Colonic mucosa (tissue), 4 donors: ENCODE results near the gene TLR4. TPM values are rescaled to one million over a fixed set of nuclear protein-coding genes. Genes with fewer than 3 reads are reported as not detected.

Experiments
- DNase-seq: peaks from one replicate; pipeline ENCODE4 v3.0.0-alpha.2; 2020
- H3K27ac ChIP-seq: fragments of 200-600 bp; one replicate; pipeline ENCODE4 v1.8.0; 2021
- H3K27me3 ChIP-seq: fragments of 200-600 bp; one replicate; pipeline ENCODE4 v1.8.0; 2021
- H3K36me3 ChIP-seq: fragments of 200-600 bp; one replicate; pipeline ENCODE4 v1.8.0; 2021
- H3K4me1 ChIP-seq: fragments of 200-600 bp; one replicate; pipeline ENCODE4 v1.8.0; 2021; ENCODE audit warnings: mild to moderate bottlenecking
- H3K4me3 ChIP-seq: fragments of 200-600 bp; one replicate; pipeline ENCODE4 v1.8.0; 2021
- H3K9ac ChIP-seq, 2 donors: one replicate each; pipeline ENCODE4 v1.7.0; 2013; ENCODE audit warnings: control low read depth in 2 of 2, low read depth in 2 of 2, low read length in 2 of 2
- H3K9me3 ChIP-seq: fragments of 200-600 bp; one replicate; pipeline ENCODE4 v1.8.0; 2021
- intact Hi-C: fragments of 100-400 bp; cut with DNase I; formaldehyde crosslinking; loops from one replicate; pipeline ENCODE4 v1.14.1; 2022
- total RNA-seq, 2 donors: library from RNA; stranded (reverse); fragmentation: NEBNext Ultra II Directional in 1 of 2; extraction: Animal tissue kit (Norgen Biotek cat#: 25700) in 1 of 2; gene quantifications; one replicate each; pipeline ENCODE4 v1.2.1, GENCODE V29; 2021
- TF ChIP-seq, protein P1 (sequence below): fragments of 200-600 bp; IDR thresholded peaks from one replicate; pipeline ENCODE4 v1.8.0; 2022; ENCODE audit warnings: antibody characterized with exemption, mild to moderate bottlenecking
- donor health status: healthy.
- donor health status: DM: no; HTN: no; CAD: no.
- donor health status: DM: no; HTN: no; CAD: no.

Gene TLR4
- total RNA-seq, 2 donors from 2014 or later, result 3.2 to 7.5 TPM

- no peak overlapping the region for H3K27ac ChIP-seq
- peaks cover under 1% of the 10 kb centered on the region for H3K27me3 ChIP-seq
- no peaks in the 10 kb centered on the region for H3K9me3 ChIP-seq
- H3K9ac ChIP-seq, result no peak overlapping the region
- no peak overlapping the region for H3K4me3 ChIP-seq
- no peaks in the 10 kb centered on the region for H3K4me1 ChIP-seq
- DNase-seq, result no peak
- TF ChIP-seq, protein P1, sequence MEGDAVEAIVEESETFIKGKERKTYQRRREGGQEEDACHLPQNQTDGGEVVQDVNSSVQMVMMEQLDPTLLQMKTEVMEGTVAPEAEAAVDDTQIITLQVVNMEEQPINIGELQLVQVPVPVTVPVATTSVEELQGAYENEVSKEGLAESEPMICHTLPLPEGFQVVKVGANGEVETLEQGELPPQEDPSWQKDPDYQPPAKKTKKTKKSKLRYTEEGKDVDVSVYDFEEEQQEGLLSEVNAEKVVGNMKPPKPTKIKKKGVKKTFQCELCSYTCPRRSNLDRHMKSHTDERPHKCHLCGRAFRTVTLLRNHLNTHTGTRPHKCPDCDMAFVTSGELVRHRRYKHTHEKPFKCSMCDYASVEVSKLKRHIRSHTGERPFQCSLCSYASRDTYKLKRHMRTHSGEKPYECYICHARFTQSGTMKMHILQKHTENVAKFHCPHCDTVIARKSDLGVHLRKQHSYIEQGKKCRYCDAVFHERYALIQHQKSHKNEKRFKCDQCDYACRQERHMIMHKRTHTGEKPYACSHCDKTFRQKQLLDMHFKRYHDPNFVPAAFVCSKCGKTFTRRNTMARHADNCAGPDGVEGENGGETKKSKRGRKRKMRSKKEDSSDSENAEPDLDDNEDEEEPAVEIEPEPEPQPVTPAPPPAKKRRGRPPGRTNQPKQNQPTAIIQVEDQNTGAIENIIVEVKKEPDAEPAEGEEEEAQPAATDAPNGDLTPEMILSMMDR, result no peak
- H3K36me3 ChIP-seq, result no peaks in the 10 kb centered on the region
- intact Hi-C loops, result no loop called here
Observed at GRCh38 chr9:117739624-117740347, 35.6 kb downstream of the TLR4 start.

- TF ChIP-seq, protein P1, result no peak
- no peaks in the 10 kb centered on the region for H3K36me3 ChIP-seq
- H3K4me3 ChIP-seq, result no peak overlapping the region
- no peak for DNase-seq
- H3K9ac ChIP-seq, result no peak overlapping the region
- peaks cover 6% of the 10 kb centered on the region for H3K27me3 ChIP-seq
- intact Hi-C loops, result no loop called here
- no peak overlapping the region for H3K27ac ChIP-seq
- no peaks in the 10 kb centered on the region for H3K9me3 ChIP-seq
- H3K4me1 ChIP-seq, result no peaks in the 10 kb centered on the region
Observed at GRCh38 chr9:117742131-117742530, 37.9 kb downstream of the TLR4 start.

DNA sequence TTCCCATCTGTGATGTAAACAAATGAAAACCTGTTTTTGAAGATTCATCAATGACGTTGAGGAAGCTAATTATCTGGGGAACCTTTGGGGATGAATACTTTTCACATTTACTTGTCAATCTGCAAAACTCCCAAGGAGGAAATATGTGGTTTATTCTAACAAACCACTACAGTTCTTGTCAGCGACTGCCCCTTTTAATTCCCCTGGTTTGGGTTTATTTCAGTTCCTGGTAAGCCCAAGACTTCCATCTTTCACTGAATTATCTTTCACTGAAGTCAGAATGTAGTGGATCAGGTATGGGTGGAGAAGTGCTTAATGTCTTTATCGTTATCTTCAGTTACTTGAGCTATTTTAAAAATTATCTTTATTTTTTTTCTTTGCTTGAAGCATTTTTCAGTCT, 40.2 kb downstream of the TLR4 start:
- Histone ChIP-seq H3K9ac (no peak overlapping the region), H3K27me3 (peaks cover 6% of the 10 kb centered on the region), H3K27ac (no peak overlapping the region), H3K9me3 (no peaks in the 10 kb centered on the region), H3K4me1 (no peaks in the 10 kb centered on the region), H3K36me3 (no peaks in the 10 kb centered on the region), H3K4me3 (no peak overlapping the region)
- DNase-seq, result no peak
- intact Hi-C loops, result no loop called here
- TF ChIP-seq, protein P1, result no peak

DNA sequence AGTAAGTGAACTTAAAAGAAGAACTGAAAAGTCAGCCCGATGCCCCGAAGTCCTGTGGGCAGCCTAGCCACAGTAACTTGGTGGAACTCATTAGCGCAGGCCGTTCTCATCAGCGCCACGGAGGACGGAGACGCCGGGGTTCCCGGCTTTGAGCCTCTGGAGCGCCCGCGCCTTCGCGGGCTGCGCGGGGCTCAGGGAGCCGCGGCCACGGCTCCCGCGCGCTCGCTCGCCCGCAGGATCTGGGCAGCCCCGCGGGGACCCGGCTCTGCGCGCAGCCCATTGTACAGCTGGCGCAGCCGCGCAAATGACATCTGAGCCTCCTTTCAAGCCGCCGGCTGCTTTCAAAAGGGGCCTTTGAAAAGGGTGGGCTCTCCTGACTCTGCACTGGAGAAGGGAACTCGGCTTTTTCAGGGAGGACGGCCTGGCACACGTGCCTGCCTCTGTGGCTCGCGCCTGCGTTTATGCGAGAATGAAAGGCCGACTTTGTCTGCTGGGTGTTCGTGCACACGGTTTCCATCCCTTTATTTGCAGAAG, 40.7 kb downstream of the TLR4 start:
- intact Hi-C loops, result no loop called here
- Histone ChIP-seq H3K27me3 (peaks cover 6% of the 10 kb centered on the region), H3K4me3 (peak overlapping the region; percentile 25), H3K27ac (no peak overlapping the region), H3K9me3 (no peaks in the 10 kb centered on the region), H3K4me1 (no peaks in the 10 kb centered on the region), H3K36me3 (no peaks in the 10 kb centered on the region), H3K9ac (peak overlapping the region in 1 of 2 donors; percentile 39)
- DNase-seq, result no peak
- TF ChIP-seq, protein P1, result no peak

DNA sequence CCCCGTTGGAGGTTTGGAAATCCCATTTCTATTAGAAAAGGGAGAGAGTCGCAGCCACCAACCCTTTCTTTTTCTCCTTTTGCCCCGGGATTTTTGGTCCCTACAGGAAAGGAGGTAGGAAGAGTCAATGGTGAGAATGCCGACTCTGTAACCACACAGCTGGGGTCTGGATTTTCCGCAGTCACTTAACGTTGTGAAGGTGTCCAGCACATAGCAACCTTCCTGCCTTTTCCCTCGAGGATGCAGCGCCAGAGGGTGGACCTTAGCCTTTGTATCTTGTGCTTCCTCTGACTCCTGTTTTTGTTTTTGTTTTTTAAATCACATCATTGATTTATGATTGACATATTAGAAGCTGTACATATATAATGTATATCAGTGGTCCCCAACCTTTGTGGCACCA, 41.4 kb downstream of the TLR4 start:
- Histone ChIP-seq H3K4me3 (no peak overlapping the region), H3K9me3 (no peaks in the 10 kb centered on the region), H3K4me1 (no peaks in the 10 kb centered on the region), H3K9ac (no peak overlapping the region), H3K27me3 (peaks cover 6% of the 10 kb centered on the region), H3K36me3 (no peaks in the 10 kb centered on the region), H3K27ac (no peak overlapping the region)
- TF ChIP-seq, protein P1, result no peak
- no peak for DNase-seq
- intact Hi-C loops, result no loop called here
